K562 (cell line): ENCODE data around the gene ANKRD13C. TPM values are rescaled to one million over a fixed set of nuclear protein-coding genes. Genes with fewer than 3 reads are reported as not detected.
A peak's percentile ranks its signal among the peaks of the same experiment; 100 is the strongest.

ENCODE experiments used
- CREBBP ChIP-seq: IDR thresholded peaks from one replicate; pipeline ENCODE4 v1.6.1; 2012; ENCODE audit warnings: low read depth, mild to moderate bottlenecking, control low read depth, inconsistent platforms, low read length
- EGR1 ChIP-seq: fragments of 450-650 bp; conservative IDR thresholded peaks from 2 replicates; pipeline ENCODE4 v1.6.1; 2017; ENCODE audit warnings: mild to moderate bottlenecking
- GATAD2A ChIP-seq: fragments of 450-650 bp; IDR thresholded peaks from 2 replicates; pipeline ENCODE4 v1.6.1; 2017
- KDM5B ChIP-seq: fragments of 200-600 bp; sonication (generic); IDR thresholded peaks from 2 replicates; pipeline ENCODE4 v1.6.1; 2012; ENCODE audit warnings: low read depth, mild to moderate bottlenecking, moderate library complexity, low read length, control low read depth, inconsistent platforms; ENCODE audit not compliant: insufficient replicate concordance
- PHB2 ChIP-seq: fragments of 450-650 bp; IDR thresholded peaks from 2 replicates; pipeline ENCODE4 v1.6.1; 2017; ENCODE audit warnings: low read depth
- SMAD2 ChIP-seq: fragments of 150-350 bp; IDR thresholded peaks from 2 replicates; pipeline ENCODE4 v1.6.1; 2014; ENCODE audit warnings: low read depth, mild to moderate bottlenecking, low read length
- SRF ChIP-seq, 2 experiments: fragments of 250-450, 450-650 bp in 1 of 2; sonication (Bioruptor Pico) in 1 of 2; sonication (generic) in 1 of 2; formaldehyde crosslinking; IDR thresholded peaks; 2 replicates each; pipeline versions ENCODE4 v1.5.0 to v1.5.1; 2020 to 2022; ENCODE audit warnings: mild to moderate bottlenecking in 1 of 2, missing genetic modification reagents in 1 of 2
- TAF15 ChIP-seq: fragments of 200-400 bp; formaldehyde crosslinking; IDR thresholded peaks from 2 replicates; pipeline ENCODE4 v1.6.1; 2017; ENCODE audit warnings: mild to moderate bottlenecking, low read depth, low read length, moderate library complexity
- ZFP36 ChIP-seq: fragments of 150-350 bp; IDR thresholded peaks from 2 replicates; pipeline ENCODE4 v1.6.1; 2018; ENCODE audit warnings: low read length, low read depth; ENCODE audit not compliant: partially characterized antibody
- ZNF282 ChIP-seq: sonication (generic); formaldehyde crosslinking; IDR thresholded peaks from 2 replicates; pipeline ENCODE4 v1.8.1; 2023; ENCODE audit warnings: missing genetic modification reagents
- ZNF507 ChIP-seq: conservative IDR thresholded peaks from 2 replicates; pipeline ENCODE4 v1.6.1; 2017; ENCODE audit warnings: missing genetic modification characterization, missing compliant biosample characterization
- ZNF551 ChIP-seq: fragments of 250-450 bp; sonication (Bioruptor Pico); IDR thresholded peaks from 2 replicates; pipeline ENCODE4 v1.5.0; 2021; ENCODE audit warnings: mild to moderate bottlenecking, moderate library complexity
- ZNF766 ChIP-seq: fragments of 200-800 bp; sonication (Bioruptor generic); conservative IDR thresholded peaks from 2 replicates; pipeline ENCODE4 v1.6.1; 2016; ENCODE audit warnings: missing genetic modification characterization, missing compliant biosample characterization
- polyA plus RNA-seq, 8 experiments: library from polyadenylated mRNA; depleted of rRNA in 4 of 8; stranded (reverse) in 5 of 8; unstranded in 3 of 8; fragments of >200 nt; fragmentation: Nextera tagmentation in 2 of 8; fragmentation: Illumina TruSeq in 1 of 8; extraction: Ambion mirVana in 2 of 8; extraction: Trizol in 1 of 8; gene quantifications; 2 replicates each; pipeline versions ENCODE4 v1.2.1 to v1.2.3, GENCODE V29; 2011 to 2014; ENCODE audit warnings: inconsistent platforms in 1 of 8, missing spikeins in 1 of 8
- total RNA-seq, 7 experiments: library from RNA; depleted of rRNA in 6 of 7; stranded (reverse); fragments of >200 nt in 6 of 7; fragmentation: Illumina TruSeq in 2 of 7; extraction: Trizol in 2 of 7; gene quantifications; 2 replicates each; pipeline versions ENCODE4 v1.2.1 to v1.2.3, GENCODE V29; 2011 to 2021; ENCODE audit warnings: low replicate concordance in 1 of 7
- TF ChIP-seq, protein P1 (sequence below): sonication (generic); formaldehyde crosslinking; IDR thresholded peaks from 2 replicates; pipeline ENCODE4 v1.8.1; 2022; ENCODE audit warnings: missing genetic modification reagents
- TF ChIP-seq, protein P2 (sequence below): fragments of 450-650 bp; IDR thresholded peaks from 2 replicates; pipeline ENCODE4 v1.6.1; 2017; ENCODE audit warnings: mild to moderate bottlenecking, moderate library complexity
- TF ChIP-seq, protein P3 (sequence below): fragments of 250-450 bp; sonication (Bioruptor Pico); IDR thresholded peaks from 2 replicates; pipeline ENCODE4 v1.5.0; 2021; ENCODE audit warnings: mild to moderate bottlenecking, borderline replicate concordance
- TF ChIP-seq, protein P4 (sequence below): sonication (generic); formaldehyde crosslinking; IDR thresholded peaks from 2 replicates; pipeline ENCODE4 v1.4.0; 2020; ENCODE audit warnings: mild to moderate bottlenecking, missing genetic modification reagents
- TF ChIP-seq, protein P5 (sequence below): fragments of 250-450 bp; sonication (Bioruptor Pico); IDR thresholded peaks from 2 replicates; pipeline ENCODE4 v1.5.0; 2020; ENCODE audit warnings: mild to moderate bottlenecking, borderline replicate concordance

ANKRD13C gene
- total and polyA plus RNA-seq, 9 of the 15 experiments (the other 6 are each of a cell fraction or from before 2014, with no cell fraction given), result 3.4 to 22.8 (median 12.5) TPM

DNA sequence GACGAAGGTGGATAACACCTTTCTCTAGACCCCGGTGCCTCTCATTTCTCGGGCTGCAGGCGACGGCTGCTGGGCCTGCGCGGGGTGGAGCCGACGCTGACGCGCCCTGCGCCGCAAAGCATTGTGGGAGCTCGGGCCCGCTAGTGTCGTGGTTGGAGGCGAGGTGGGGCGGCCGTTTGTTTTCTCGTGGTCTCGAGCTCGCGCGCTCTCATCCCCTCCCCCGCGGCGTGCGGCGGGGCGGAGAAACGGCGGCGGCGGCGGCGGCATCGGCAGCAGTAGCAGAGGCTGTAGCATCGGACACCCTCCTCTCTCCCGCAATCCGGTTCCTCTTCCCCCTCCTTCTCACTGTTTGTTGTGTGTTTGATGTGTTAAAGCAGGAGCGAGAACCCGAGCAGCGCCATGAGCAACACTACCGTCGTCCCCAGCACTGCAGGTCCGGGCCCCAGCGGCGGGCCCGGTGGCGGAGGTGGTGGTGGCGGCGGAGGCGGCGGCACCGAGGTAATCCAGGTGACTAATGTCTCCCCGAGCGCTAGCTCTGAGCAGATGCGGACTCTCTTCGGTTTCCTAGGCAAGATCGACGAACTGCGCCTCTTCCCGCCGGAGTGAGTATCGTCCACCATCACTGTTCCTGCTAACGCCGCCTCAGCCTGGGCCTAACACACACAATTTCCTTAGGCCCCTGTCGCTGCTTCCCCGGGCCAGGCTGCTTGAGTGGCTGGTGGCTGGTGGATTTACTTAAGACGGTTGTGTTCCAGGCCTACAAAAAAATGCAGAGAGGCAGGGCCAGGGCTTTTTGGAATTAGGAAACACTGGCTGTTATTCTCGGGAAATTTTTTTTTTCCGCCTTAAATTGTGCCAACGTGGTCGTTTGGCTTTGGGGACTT, 133.0 kb downstream of the ANKRD13C start, which contains the start of gene SRSF11 (continued):
- TF ChIP-seq, protein P1, sequence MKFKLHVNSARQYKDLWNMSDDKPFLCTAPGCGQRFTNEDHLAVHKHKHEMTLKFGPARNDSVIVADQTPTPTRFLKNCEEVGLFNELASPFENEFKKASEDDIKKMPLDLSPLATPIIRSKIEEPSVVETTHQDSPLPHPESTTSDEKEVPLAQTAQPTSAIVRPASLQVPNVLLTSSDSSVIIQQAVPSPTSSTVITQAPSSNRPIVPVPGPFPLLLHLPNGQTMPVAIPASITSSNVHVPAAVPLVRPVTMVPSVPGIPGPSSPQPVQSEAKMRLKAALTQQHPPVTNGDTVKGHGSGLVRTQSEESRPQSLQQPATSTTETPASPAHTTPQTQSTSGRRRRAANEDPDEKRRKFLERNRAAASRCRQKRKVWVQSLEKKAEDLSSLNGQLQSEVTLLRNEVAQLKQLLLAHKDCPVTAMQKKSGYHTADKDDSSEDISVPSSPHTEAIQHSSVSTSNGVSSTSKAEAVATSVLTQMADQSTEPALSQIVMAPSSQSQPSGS (CRISPR knock-in tag), result no peak
- TF ChIP-seq ZNF507 (tag), result no peak
- peak; percentile 83 for TF ChIP-seq KDM5B
- TF ChIP-seq EGR1, result peak; percentile 83
- peak; percentile 44 for TF ChIP-seq ZFP36
- no peak for TF ChIP-seq ZNF282 (CRISPR knock-in tag)
- no peak for TF ChIP-seq SMAD2
- TF ChIP-seq, protein P2, sequence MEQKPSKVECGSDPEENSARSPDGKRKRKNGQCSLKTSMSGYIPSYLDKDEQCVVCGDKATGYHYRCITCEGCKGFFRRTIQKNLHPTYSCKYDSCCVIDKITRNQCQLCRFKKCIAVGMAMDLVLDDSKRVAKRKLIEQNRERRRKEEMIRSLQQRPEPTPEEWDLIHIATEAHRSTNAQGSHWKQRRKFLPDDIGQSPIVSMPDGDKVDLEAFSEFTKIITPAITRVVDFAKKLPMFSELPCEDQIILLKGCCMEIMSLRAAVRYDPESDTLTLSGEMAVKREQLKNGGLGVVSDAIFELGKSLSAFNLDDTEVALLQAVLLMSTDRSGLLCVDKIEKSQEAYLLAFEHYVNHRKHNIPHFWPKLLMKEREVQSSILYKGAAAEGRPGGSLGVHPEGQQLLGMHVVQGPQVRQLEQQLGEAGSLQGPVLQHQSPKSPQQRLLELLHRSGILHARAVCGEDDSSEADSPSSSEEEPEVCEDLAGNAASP, result no peak
- TF ChIP-seq, protein P3, sequence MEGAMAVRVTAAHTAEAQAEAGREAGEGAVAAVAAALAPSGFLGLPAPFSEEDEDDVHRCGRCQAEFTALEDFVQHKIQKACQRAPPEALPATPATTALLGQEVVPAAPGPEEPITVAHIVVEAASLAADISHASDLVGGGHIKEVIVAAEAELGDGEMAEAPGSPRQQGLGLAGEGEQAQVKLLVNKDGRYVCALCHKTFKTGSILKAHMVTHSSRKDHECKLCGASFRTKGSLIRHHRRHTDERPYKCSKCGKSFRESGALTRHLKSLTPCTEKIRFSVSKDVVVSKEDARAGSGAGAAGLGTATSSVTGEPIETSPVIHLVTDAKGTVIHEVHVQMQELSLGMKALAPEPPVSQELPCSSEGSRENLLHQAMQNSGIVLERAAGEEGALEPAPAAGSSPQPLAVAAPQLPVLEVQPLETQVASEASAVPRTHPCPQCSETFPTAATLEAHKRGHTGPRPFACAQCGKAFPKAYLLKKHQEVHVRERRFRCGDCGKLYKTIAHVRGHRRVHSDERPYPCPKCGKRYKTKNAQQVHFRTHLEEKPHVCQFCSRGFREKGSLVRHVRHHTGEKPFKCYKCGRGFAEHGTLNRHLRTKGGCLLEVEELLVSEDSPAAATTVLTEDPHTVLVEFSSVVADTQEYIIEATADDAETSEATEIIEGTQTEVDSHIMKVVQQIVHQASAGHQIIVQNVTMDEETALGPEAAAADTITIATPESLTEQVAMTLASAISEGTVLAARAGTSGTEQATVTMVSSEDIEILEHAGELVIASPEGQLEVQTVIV (CRISPR knock-in tag), result no peak; the same call in 1 of the 2 replicates
- TF ChIP-seq SRF (CRISPR knock-in tag; IDR thresholded peaks at IDR 0.05), result peak in 1 of 2 experiments; percentile 41; a peak in 1 of 4 replicates
- no peak for TF ChIP-seq PHB2
- TF ChIP-seq, protein P4, sequence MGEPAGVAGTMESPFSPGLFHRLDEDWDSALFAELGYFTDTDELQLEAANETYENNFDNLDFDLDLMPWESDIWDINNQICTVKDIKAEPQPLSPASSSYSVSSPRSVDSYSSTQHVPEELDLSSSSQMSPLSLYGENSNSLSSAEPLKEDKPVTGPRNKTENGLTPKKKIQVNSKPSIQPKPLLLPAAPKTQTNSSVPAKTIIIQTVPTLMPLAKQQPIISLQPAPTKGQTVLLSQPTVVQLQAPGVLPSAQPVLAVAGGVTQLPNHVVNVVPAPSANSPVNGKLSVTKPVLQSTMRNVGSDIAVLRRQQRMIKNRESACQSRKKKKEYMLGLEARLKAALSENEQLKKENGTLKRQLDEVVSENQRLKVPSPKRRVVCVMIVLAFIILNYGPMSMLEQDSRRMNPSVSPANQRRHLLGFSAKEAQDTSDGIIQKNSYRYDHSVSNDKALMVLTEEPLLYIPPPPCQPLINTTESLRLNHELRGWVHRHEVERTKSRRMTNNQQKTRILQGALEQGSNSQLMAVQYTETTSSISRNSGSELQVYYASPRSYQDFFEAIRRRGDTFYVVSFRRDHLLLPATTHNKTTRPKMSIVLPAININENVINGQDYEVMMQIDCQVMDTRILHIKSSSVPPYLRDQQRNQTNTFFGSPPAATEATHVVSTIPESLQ, result peak; percentile 57; the same call in 1 of the 2 replicates
- TF ChIP-seq TAF15, result no peak
- TF ChIP-seq ZNF766, result no peak
- TF ChIP-seq, protein P5, sequence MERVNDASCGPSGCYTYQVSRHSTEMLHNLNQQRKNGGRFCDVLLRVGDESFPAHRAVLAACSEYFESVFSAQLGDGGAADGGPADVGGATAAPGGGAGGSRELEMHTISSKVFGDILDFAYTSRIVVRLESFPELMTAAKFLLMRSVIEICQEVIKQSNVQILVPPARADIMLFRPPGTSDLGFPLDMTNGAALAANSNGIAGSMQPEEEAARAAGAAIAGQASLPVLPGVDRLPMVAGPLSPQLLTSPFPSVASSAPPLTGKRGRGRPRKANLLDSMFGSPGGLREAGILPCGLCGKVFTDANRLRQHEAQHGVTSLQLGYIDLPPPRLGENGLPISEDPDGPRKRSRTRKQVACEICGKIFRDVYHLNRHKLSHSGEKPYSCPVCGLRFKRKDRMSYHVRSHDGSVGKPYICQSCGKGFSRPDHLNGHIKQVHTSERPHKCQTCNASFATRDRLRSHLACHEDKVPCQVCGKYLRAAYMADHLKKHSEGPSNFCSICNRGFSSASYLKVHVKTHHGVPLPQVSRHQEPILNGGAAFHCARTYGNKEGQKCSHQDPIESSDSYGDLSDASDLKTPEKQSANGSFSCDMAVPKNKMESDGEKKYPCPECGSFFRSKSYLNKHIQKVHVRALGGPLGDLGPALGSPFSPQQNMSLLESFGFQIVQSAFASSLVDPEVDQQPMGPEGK (CRISPR knock-in tag), result 0 out of 2 replicates have a peak, but pooled peaks have one; percentile 27
- no peak for TF ChIP-seq GATAD2A
- TF ChIP-seq CREBBP, result no peak
- no peak for TF ChIP-seq ZNF551
